KG1 (cell line): ENCODE measurements around the gene MFRP.

Experiments used
- DNase-seq: peaks from one replicate; lab custom pipeline; 2025; lab: John Stamatoyannopoulos, UW

The MFRP gene

DNA sequence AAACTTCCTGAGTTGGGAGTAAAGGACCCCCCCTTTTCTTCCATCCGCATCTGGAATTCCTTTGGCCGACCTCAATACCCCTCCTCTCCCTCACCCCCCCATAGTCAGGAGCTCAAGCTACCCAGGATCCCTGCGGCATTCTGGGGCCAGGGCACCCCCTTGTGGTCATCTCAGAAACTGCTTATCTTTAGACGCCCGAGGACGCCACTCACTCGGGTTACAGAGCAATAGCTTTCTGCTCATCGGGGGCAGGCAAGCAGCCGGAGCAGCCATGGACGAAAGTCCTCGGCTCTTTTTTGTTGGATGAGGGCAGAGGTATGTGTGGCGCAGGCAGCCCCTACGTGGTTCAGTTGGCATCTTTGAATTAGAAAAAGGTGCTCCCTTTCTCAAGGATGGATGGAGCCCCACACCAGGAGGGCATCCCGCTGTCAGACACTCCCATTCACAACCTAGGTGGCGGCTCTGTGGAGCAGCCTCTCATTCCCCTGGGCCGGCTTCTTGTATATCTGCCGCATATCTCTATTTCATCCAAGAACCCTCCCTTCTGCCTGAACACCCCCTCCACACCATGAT is 8.1 kb downstream of the MFRP start:
- DNase-seq = peak; percentile 69

DNA sequence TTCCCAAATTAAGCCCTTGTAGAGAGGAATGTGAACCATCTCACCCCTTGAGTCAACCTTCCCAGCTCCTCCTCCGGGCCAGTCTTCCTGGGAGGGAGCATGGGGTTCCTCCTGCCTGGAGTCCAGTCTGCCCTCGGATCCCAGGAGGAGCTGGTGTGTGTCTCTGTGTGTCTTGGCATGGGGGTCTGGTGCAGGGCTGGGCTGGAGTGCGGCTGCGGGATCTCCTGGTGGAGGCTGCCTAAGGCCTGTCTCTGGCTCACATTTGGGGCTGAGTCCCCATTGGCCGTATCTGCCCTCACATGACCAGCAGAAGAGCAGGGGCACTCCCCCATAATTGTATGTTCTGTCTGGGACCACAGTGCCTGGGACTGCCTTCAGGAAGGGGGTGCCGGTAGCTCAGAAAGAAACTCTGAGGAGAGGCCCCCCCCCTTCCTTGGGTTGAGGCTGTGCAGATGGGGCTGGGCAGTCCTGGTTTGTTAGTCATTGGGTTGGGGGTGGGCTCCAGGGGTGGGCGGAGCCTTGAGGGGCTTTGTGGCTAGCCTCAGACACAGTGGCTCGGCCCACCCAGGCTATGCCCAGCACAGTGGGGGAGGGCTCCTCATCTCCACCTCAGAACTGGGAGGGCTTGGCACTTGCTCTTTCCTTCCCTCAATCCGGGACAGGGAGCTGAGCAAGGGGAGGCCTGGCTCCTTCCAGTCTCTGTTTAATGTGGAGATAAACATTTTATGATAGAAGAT is 8.8 kb downstream of the MFRP start:
- DNase-seq = no peak

DNA sequence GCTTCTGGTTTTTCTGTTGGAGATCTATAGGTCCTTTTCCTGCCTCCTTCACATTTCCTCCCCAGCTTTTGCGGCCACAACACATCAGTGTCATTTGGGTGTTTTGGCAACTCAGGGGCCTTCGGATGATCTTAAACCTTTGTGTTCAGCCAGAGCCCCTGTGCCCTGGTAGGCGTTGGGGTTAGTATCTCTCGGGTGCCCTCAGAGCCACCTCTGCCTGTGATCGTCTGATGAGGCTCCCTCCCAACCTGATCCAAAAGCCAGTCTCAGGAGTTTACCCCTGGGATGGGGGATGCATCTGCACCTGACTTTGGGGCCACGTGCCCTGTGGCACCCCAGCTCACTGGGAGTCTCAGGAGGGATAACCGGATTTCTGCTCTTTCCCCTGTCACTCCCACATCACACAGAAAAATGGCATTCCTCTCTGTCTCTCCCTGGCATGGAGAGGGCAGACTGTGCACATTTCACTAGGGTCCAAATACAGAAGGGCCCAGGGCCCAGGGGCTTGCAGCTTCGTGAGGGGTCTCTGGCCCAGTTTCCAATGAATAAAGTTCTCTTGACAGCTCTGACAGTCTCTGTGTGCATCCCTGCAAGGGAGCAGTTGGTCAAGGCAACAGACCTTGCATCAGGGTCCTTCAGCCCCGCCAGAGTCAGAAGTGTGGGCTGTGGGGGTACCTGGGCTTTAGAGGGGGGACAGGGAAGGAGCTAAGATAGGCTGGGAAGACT is 9.6 kb downstream of the MFRP start:
- no peak for DNase-seq

DNA sequence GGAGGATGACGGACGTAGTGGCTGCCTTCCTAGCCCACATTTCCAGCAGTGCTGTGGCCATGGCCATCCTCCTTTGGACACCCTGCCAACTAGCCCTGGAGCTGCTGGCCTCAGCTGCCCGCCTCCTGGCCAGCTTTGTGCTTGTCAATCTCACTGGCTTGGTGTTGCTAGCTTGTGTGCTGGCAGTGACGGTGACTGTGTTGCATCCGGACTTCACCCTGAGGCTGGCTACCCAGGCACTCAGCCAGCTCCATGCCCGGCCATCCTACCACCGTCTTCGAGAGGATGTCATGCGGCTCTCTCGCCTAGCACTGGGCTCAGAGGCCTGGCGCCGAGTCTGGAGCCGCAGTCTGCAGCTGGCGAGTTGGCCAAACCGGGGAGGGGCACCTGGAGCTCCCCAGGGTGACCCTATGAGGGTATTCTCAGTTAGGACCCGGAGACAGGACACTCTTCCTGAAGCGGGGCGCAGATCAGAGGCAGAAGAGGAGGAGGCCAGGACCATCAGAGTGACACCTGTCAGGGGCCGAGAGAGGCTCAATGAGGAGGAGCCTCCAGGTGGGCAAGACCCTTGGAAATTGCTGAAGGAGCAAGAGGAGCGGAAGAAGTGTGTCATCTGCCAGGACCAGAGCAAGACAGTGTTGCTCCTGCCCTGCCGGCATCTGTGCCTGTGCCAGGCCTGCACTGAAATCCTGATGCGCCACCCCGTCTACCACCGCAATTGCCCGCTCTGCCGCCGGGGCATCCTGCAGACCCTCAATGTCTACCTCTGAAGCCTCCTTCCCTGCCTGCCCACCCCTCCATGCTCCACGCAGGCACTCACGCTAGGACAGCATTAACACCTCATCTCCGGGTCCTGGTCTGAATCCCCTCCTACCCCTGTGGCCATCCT is 10.6 kb downstream of the MFRP start:
- DNase-seq = no peak

DNA sequence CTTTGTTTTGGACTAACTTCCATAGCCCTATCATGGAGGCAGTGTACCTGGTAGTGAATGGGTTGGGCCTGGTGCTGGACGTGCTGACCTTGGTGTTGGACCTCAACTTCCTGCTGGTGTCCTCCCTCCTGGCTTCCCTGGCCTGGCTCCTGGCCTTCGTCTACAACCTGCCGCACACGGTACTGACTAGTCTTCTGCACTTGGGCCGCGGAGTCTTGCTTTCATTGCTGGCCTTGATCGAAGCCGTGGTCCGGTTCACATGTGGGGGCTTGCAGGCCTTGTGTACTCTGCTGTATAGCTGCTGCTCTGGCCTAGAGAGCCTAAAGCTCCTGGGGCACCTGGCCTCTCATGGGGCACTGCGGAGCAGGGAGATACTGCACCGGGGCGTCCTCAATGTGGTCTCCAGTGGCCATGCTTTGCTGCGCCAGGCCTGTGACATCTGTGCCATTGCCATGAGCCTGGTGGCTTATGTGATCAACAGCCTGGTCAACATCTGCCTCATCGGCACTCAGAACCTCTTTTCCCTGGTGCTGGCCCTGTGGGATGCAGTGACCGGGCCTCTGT is 11.3 kb downstream of the MFRP start:
- no peak for DNase-seq

DNA sequence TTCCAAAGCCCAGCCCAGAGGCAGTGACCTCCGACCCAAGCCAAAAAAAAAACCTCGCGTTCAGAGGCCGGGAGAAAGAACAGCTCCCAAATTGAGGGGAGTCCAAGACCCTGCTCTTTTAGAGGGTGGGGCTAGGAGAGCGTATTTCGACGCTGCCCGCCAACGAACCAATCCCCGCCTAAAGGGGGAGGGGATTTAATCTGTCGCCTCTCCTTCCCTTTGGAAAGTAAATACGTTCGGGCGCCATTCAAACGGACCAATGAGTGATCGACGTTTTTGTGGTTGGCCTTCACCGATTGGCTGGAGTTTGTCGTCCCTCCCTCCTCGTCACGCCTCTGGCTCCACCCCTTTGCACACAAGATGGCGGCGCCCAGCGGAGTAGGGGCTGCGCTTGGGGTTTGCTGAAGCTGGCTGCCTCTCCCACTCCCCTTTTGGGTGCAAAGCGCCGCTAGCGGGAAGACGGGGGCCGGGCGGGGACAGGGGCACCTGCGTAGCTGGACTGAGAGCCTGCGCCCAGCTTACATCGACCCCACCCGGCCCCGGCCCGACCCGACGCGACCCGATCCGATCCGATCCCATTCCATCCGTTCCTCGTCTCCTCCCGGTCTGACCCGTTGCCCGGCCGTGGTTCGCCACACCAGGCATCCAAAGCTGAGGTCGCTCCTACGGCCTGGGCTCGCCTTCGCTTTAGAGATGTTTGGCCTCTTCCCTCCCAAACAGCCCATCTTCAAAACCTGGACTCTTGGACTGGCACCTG is 12.2 kb downstream of the MFRP start, which contains the start of gene RNF26:
Gene RNF26 (plus strand): TSS at position 354 of the 757 bp plus-strand sequence. CDS start 596 bp downstream, outside the sequence.
- DNase-seq = peak; percentile 99

DNA sequence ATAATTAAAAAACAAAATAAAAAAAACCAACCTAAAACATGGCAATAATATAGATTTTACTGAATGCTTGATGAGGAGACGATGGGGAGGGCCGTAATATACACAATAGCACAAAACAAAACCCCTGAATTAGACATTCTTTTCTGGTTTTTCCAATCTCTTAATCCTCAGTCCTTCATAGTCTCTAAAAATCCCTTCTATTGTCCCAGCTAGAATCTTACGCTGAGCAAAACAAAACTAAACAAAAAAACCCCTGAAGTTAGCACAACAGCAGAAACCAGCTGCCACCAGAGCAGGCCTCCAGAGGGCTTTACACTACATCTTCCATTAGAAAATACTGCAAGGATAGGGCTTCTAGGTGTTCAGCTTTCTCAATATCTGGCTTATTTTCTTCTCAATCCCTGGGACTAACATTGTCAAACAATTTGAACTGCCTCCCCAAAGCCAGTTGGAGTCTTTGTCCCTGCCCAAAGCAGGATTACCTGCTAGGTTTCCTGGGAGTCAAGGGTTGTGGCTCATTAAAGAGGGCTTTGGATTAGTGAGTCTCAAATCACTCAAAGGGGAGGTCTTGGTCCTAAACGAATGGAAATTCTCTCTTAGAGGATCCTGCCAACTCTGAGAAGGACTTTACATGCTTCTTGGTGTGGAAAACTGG is 14.3 kb downstream of the MFRP start:
- no peak for DNase-seq

DNA sequence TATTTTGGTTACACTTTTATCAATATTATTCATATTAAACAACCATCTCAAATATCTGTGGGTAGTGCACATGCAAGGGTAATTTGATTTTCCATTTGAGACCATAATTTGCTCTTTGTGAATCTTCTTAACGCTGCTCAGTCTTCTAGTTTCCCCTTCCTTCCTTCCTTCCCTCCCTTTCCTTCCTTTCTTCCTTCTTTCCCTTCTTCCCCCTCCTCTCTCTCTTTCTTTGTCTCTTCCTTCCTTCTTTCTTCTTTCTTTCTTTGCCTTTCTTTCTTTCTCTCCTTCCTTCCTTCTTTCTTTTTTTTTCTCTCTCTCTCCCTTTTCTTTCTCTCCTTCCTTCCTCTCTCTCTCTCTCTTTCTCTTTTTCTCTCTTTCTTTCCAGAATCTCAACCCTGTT is 16.3 kb downstream of the MFRP start:
- DNase-seq = no peak

DNA sequence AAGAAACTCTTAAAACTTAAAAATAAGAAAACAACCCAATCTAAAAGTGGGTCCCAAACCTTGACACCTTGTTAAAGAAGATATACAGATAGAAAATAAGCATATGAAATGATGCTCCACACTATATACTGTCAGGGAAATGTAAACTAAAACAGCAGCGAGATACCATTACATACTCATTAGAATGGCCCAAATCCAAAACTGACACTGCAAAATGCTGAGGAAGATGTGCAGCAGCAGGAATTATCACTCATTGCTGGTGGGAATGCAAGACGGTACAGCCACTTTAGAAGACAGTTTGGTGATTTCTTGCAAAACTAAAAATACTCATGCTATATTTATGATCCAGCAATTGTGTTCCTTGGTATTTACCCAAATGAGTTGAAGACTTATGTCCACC is 17.2 kb downstream of the MFRP start:
- no peak for DNase-seq

DNA sequence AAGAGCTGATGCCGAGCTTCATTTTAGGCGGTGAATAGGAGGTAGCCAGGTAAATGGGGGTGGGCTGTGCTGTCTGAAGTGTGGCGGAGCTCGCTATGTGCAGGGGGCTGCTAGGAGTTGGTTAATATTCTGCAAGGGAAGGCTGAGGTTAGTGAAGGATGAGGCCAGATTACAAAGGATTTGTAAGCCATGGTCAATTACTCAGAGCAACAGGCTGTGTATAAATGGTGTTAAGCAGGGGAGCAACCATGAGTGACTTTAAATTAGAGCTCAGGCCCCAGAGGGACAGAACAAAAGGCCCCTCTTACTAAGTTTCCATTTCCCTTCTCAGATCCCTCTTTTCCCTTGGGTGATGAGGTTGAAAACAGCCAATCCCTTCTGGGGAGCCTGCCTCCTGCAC is 22.3 kb downstream of the MFRP start:
- DNase-seq = no peak

DNA sequence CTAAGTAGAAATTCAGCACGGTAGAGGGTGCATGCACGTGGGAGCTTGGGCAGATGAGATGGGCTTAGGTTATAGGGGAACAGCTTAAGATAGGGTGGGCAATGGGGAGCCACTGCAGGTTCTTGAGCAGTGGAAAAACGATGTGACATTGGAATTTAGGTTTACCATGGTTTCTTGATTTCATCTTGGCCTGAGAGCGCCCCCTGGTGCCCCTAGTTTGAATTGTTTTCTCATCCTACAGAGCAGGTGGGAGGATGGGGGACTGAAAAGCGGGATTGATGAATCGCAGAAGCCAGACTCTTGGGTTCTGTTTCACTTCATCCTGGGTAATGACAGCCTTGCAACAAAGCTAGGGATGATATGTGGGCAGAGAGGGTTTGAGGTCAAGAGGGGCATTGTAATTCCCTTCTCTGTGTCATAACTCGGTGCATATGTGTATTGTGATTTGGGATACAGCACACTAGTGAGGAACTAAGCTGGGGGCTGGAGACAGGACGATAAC is 22.9 kb downstream of the MFRP start:
- DNase-seq = peak; percentile 42

DNA sequence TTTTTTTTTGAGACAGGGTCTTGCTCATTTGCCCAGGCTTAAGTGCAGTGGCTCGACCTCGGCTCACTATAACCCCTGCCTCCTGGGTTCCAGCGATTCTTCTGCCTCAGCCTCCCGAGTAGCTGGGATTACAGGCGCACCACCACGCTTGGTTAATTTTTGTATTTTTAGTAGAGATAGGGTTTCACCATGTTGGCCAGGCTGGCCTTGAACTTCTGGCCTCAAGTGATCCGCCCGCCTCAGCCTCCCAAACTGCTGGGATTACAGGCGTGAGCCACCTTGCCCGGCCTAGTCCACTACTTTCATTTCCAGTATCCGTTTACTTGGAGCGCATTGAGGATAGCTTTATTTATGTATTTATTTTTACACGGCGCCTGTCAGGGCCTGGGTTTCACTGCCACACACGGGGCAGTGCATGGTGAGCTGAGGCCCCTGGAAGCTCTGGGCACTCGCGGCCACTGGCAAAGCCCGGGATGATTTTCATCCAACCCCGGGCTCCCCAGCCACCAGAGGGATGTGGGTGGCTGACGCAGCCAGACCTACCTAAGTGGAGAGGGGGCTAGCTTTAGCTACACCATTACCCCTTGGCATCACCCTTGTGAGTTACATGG is 23.5 kb downstream of the MFRP start:
- DNase-seq = no peak

DNA sequence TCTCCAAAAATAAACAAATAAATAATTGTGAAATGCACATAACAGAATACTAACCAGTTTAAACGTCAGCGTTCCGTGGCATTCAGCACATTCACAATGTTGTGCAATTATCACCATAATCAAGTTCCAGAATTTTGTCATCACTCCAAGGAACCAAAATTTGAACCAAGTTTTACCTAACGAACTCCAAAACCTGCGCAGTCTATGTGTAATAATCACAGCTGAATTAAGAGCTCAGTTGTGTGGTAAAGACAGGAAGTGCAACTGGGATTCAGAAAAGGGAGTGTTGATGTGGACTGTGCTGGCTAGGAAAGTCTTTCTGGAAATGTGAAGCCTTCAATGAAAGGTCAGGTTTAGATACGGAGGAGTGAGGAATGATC is 24.2 kb downstream of the MFRP start:
- no peak for DNase-seq

DNA sequence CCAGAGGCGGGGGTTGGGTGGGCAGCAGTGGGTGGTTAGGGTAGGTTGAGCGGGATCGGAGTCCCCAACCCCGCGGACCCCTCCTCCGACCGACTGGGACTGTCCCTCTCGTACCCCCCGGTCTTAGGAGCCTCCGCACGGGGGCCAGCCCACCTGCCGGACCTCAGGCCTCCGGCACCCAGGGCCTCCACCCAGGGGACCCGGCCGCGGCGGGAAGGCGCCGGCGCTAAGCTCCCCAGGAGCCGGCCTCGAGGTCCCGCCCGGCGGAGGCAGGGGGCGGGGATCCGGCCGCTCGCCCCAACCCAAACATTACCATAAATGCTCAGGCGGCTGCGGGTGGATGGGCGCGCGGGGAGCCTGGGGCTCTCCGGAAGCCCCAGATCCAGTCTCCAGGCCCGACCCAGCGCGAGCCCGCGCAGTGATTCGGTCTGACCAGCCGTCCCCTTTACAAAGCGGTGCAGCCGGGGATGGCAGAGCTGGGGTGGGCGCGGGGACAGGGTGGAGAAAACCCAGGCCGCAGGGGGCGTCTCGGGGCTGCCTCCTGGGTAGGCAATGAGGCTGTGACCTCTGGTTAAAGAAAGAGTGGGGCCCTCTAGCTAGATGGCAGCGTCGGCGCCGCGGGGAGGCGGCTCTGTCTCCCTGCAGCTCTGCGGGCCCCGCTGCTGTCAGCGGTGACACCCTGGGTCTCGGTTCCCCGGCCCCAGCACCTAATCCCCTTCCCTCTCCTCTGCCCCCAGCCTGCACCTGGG is 25.6 kb downstream of the MFRP start:
- peak; percentile 66 for DNase-seq

DNA sequence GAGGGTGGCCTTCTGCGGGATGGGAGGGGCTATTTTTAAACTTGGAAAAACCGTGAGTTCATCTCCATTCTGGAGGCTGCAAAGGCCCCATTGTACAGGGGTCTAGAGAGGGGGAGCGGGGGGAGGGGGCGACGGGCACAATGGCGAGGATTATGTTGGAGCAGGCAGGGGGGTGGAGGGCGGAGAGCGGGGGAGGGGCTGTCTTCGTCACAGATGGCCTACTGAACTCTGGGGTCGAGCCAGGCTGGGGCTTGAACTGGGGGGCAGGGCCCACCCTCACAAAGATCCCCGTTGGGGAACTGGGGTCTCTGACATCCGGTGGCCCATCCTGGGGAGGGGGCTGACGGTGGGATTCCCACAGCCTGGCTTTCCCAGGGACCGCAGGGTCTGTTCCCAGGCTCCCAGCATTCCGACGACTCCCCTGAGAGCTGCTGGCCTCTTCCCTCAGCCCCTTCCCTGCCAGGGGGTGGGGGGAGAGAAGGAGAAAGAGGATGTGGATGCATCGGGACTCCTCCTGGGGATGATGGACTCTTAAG is 26.2 kb downstream of the MFRP start:
- DNase-seq = no peak

DNA sequence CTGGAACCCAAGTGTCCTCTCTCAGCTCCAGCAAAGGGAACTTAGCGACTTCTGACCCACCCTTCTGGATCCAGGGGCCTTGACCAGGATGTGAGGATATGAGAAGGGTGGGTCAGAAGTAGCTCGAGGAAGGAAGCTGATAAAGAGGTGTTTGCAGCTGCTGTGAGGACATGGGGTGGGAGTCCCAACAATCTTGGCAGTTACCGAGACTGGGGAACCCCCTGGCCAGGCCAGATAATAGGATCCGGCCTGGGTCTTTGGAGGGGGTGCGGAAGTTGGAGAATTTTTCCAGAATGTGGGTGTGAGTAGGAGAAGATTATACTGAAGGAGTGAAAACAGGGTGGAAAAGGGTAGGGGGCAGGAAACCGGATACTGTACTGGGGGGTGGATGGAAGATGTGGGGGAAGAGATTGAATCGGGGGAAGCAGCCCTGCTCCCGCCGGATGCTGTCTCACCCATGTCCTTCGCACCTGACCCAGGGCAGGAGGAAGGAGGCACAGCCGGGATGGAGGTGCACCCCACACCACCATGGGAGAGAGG is 26.7 kb downstream of the MFRP start:
- DNase-seq = no peak

DNA sequence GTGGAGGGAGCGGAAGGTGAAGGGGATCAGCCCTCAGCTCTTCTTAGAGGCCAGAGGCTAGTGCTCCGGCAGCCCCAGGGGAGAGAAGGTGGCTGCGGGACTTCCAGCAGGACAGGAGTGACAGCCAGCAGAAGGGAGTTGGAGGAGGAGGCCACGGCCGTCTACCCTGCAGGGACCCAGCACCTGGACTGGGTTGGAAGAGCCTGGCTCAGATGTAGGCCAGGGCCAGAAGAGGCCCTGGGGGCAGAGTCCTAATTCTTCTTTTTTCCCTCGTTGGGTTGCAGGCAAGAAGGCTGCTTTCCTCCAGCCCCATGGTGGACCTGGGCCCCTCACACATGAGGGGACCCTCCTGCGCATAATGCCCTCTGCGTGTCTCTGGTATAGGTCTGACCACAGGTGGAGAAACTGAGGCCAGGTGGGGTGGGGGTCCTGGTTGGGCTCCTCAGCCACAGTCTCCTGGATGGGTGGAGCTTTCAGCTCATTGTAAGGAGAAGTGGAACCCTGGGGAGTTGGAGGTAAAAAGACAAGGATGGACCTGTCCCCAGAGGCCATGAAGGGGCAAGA is 27.3 kb downstream of the MFRP start:
- no peak for DNase-seq
